ENCODE results near the gene PPM1E. TPM values are rescaled to one million over a fixed set of nuclear protein-coding genes. Genes with fewer than 3 reads are reported as not detected.
A peak's percentile ranks its signal among the peaks of the same experiment; 100 is the strongest.

PPM1E gene
- total and polyA plus RNA-seq, 5 donors: 0.78 to 2.6 (median 2.2) TPM

GRCh38 chr17:59008737-59009136, 253.1 kb downstream of the PPM1E start:
- H3K27ac ChIP-seq (ENCODE audit: low read length): no peak overlapping the region
- 89% methylated on average over 2 of the region's 2 CpGs for WGBS
- intact Hi-C loops (cut with DNase I): loop anchor here (5.0 to 10.0 kb wide), 6 partner anchors 294 to 491 kb away; no protein-coding TSS in a partner anchor
- H3K9me3 ChIP-seq (ENCODE audit: control insufficient read depth, low read length): no peaks in the 10 kb centered on the region
- no peak overlapping the region for H3K4me3 ChIP-seq (ENCODE audit: low read length)
- no peaks in the 10 kb centered on the region for H3K27me3 ChIP-seq (ENCODE audit: control insufficient read depth, insufficient read depth)
- ATAC-seq (no peak), DNase-seq (no peak)
- H3K4me1 ChIP-seq (ENCODE audit: control insufficient read depth, insufficient read depth, low read length): no peaks in the 10 kb centered on the region

GRCh38 chr17:59010026-59010425, 254.4 kb downstream of the PPM1E start:
- no peak for ATAC-seq
- WGBS: 82% methylated on average over 2 of the region's 2 CpGs
- intact Hi-C loops (cut with DNase I): no loop called here

GRCh38 chr17:59011975-59012374, 256.3 kb downstream of the PPM1E start:
- no peak overlapping the region for H3K4me3 ChIP-seq (ENCODE audit: low read length)
- intact Hi-C loops (cut with DNase I): no loop called here
- ATAC-seq (no peak), DNase-seq (no peak)
- no peak overlapping the region for H3K27ac ChIP-seq (ENCODE audit: low read length)
- no peaks in the 10 kb centered on the region for H3K27me3 ChIP-seq (ENCODE audit: control insufficient read depth, insufficient read depth)
- no peaks in the 10 kb centered on the region for H3K4me1 ChIP-seq (ENCODE audit: control insufficient read depth, insufficient read depth, low read length)
- H3K9me3 ChIP-seq (ENCODE audit: control insufficient read depth, low read length): no peaks in the 10 kb centered on the region
- 95% methylated on average over 2 of the region's 2 CpGs for WGBS

More at GRCh38 chr17:59010026-59010425, 254.4 kb downstream of the PPM1E start:
- no peaks in the 10 kb centered on the region for H3K27me3 ChIP-seq (ENCODE audit: control insufficient read depth, insufficient read depth)
- no peaks in the 10 kb centered on the region for H3K4me1 ChIP-seq (ENCODE audit: control insufficient read depth, insufficient read depth, low read length)
- H3K9me3 ChIP-seq (ENCODE audit: control insufficient read depth, low read length): no peaks in the 10 kb centered on the region
- DNase-seq: no peak
- H3K4me3 ChIP-seq (ENCODE audit: low read length): no peak overlapping the region
- H3K27ac ChIP-seq (ENCODE audit: low read length): no peak overlapping the region

GRCh38 chr17:59018019-59018418, 262.4 kb downstream of the PPM1E start:
- ATAC-seq (no peak), DNase-seq (no peak)
- WGBS: 81% methylated on average over 1 of the region's 1 CpG
- no peaks in the 10 kb centered on the region for H3K27me3 ChIP-seq (ENCODE audit: control insufficient read depth, insufficient read depth)
- H3K9me3 ChIP-seq (ENCODE audit: control insufficient read depth, low read length): no peaks in the 10 kb centered on the region
- H3K4me3 ChIP-seq (ENCODE audit: low read length): no peak overlapping the region
- no peak overlapping the region for H3K27ac ChIP-seq (ENCODE audit: low read length)
- H3K4me1 ChIP-seq (ENCODE audit: control insufficient read depth, insufficient read depth, low read length): no peaks in the 10 kb centered on the region
- intact Hi-C loops (cut with DNase I): no loop called here

GRCh38 chr17:59024916-59025315, 269.3 kb downstream of the PPM1E start:
- Histone ChIP-seq H3K4me3 (ENCODE audit: low read length) (no peak overlapping the region), H3K27me3 (ENCODE audit: control insufficient read depth, insufficient read depth) (no peaks in the 10 kb centered on the region), H3K9me3 (ENCODE audit: control insufficient read depth, low read length) (no peaks in the 10 kb centered on the region), H3K27ac (ENCODE audit: low read length) (no peak overlapping the region), H3K4me1 (ENCODE audit: control insufficient read depth, insufficient read depth, low read length) (peaks cover 2% of the 10 kb centered on the region)
- intact Hi-C loops (cut with DNase I): no loop called here
- DNase-seq (no peak), ATAC-seq (no peak)
- 94% methylated on average over 2 of the region's 2 CpGs for WGBS

DNA sequence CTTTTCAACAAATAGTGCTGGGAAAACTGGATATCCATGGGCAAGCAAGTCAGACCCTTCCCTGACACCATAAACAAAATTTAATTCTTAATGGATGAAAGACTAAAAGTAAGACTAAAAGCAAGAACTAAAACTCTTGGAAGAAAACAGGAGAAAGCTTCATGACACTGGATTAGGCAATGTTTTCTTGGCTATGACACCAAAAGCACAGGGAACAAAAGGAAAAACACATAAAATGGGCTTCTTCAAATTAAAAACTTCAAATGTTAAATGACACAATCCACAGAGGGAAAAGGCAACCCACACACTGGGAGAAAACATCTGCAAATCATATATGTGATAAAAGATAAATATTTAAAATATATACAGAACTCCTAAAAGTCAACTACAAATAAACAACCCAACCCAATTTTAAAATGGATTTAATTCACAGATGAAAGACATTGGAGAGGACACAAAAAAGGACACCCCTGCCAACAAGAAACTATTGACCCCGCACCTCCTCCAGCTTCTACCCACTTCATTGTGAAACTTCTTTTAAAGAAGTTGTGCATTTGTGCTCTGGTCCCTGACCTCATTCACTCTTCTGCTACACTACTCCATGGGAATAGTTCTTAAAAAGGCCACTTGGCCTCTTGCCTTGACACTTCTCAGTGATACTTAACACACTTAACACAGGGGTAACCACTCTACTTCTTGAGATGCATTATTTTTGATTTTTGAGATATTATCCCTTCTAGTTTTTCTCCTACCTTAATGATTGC, 270.7 kb downstream of the PPM1E start:
- Histone ChIP-seq H3K9me3 (ENCODE audit: control insufficient read depth, low read length) (no peaks in the 10 kb centered on the region), H3K4me1 (ENCODE audit: control insufficient read depth, insufficient read depth, low read length) (peaks cover 2% of the 10 kb centered on the region), H3K27me3 (ENCODE audit: control insufficient read depth, insufficient read depth) (no peaks in the 10 kb centered on the region), H3K27ac (ENCODE audit: low read length) (no peak overlapping the region), H3K4me3 (ENCODE audit: low read length) (no peak overlapping the region)
- intact Hi-C loops (cut with DNase I): no loop called here
- ATAC-seq (peak in 1 of 2 donors; percentile 57), DNase-seq (no peak)
- 90% methylated on average over 1 of the region's 1 CpG for WGBS

DNA sequence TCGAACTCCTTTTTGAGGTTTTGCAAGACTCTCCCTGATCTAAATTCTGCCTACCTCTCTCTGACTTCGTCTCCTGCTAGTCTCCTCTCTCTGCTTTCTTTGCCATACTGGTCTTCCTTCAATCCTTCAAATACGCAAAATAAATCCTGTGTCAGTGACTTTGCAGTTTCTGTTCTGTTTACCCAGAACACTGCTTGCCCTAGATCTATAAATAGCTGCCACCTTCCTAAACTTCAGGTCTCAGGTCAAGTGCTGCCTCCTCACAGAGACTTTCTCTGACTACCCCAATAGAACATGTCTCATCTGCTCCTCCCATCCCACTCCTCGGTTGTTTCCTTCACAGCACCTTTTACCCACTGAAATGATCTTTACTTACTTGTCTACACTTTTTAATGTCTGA, 272.1 kb downstream of the PPM1E start:
- WGBS: 86% methylated on average over 4 of the region's 4 CpGs
- intact Hi-C loops (cut with DNase I): no loop called here
- peaks cover 2% of the 10 kb centered on the region for H3K4me1 ChIP-seq (ENCODE audit: control insufficient read depth, insufficient read depth, low read length)
- no peaks in the 10 kb centered on the region for H3K27me3 ChIP-seq (ENCODE audit: control insufficient read depth, insufficient read depth)
- ATAC-seq (no peak), DNase-seq (no peak)
- H3K9me3 ChIP-seq (ENCODE audit: control insufficient read depth, low read length): no peaks in the 10 kb centered on the region
- H3K27ac ChIP-seq (ENCODE audit: low read length): no peak overlapping the region
- H3K4me3 ChIP-seq (ENCODE audit: low read length): no peak overlapping the region

DNA sequence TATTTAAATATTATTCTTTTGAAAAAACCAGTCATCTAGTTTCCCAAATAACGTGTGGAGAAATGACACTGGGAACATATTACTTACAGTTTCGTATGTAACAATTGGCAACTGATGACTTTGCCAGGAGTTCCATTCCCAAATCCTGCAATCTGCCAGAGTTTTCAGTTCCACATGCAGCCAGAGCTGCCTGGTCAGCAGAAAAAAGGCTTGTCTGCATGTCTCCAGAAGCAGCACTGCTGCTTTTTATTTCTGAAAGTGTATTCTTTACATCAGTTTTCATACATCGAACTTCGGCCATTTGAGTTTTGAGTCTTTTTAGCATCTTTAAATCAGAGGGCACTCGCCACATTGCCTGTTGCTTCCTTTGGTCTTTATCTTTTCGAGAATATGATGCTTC, 272.7 kb downstream of the PPM1E start:
- H3K27me3 ChIP-seq (ENCODE audit: control insufficient read depth, insufficient read depth): no peaks in the 10 kb centered on the region
- H3K27ac ChIP-seq (ENCODE audit: low read length): no peak overlapping the region
- ATAC-seq: no peak
- DNase-seq: no peak
- no peak overlapping the region for H3K4me3 ChIP-seq (ENCODE audit: low read length)
- 89% methylated on average over 6 of the region's 6 CpGs for WGBS
- H3K9me3 ChIP-seq (ENCODE audit: control insufficient read depth, low read length): no peaks in the 10 kb centered on the region
- peaks cover 2% of the 10 kb centered on the region for H3K4me1 ChIP-seq (ENCODE audit: control insufficient read depth, insufficient read depth, low read length)
- intact Hi-C loops (cut with DNase I): no loop called here

GRCh38 chr17:59030811-59031210, 275.2 kb downstream of the PPM1E start:
- no peak overlapping the region for H3K4me3 ChIP-seq (ENCODE audit: low read length)
- H3K4me1 ChIP-seq (ENCODE audit: control insufficient read depth, insufficient read depth, low read length): peaks cover 2% of the 10 kb centered on the region
- 100% methylated on average over 1 of the region's 1 CpG for WGBS
- no peak for DNase-seq
- intact Hi-C loops (cut with DNase I): no loop called here
- no peak for ATAC-seq
- H3K27ac ChIP-seq (ENCODE audit: low read length): no peak overlapping the region
- no peaks in the 10 kb centered on the region for H3K27me3 ChIP-seq (ENCODE audit: control insufficient read depth, insufficient read depth)
- H3K9me3 ChIP-seq (ENCODE audit: control insufficient read depth, low read length): no peaks in the 10 kb centered on the region

Other genes starting within 250 kb of the PPM1E start
- gene MTMR4, start 241.2 kb upstream of the PPM1E start, total RNA-seq: 10 to 100 TPM; 11.5 to 26.5 (median 23.5) TPM
- gene MTMR4, start 241.2 kb upstream of the PPM1E start, polyA plus RNA-seq: 8.5 TPM
- gene TEX14, start 63.8 kb upstream of the PPM1E start, total RNA-seq: under 1 TPM in 3 of 4 donors, not detected in 1; 0.15 to 0.57 (median 0.20) TPM
- 0.27 TPM for gene TEX14, start 63.8 kb upstream of the PPM1E start, polyA plus RNA-seq
- 10 to 100 TPM; 30.4 to 41.6 (median 36.9) TPM for gene RAD51C, start 63.3 kb upstream of the PPM1E start, total RNA-seq
- 36.0 TPM for gene RAD51C, start 63.3 kb upstream of the PPM1E start, polyA plus RNA-seq

Data from right cardiac atrium (tissue), 5 donors.